Skeletal muscle tissue (tissue), 4 donors: Measurements from ENCODE around the gene CPN1. TPM values are rescaled to one million over a fixed set of nuclear protein-coding genes. Genes with fewer than 3 reads are reported as not detected.
A peak's percentile ranks its signal among the peaks of the same experiment; 100 is the strongest.

Experiments used
- H3K27ac ChIP-seq: one replicate; pipeline ENCODE4 v1.7.0; 2013; ENCODE audit warnings: mild to moderate bottlenecking, low read depth, low read length, inconsistent platforms
- H3K27me3 ChIP-seq, 3 donors: one replicate each; pipeline ENCODE4 v1.7.0; 2013; ENCODE audit warnings: low read length in 3 of 3; ENCODE audit not compliant: control insufficient read depth in 3 of 3, insufficient read depth in 3 of 3
- H3K36me3 ChIP-seq, 3 donors: one replicate each; pipeline ENCODE4 v1.7.0; 2013; ENCODE audit warnings: low read length in 3 of 3; ENCODE audit not compliant: control insufficient read depth in 3 of 3, insufficient read depth in 3 of 3
- H3K4me1 ChIP-seq, 3 donors: one replicate each; pipeline ENCODE4 v1.7.0; 2013; ENCODE audit warnings: low read length in 3 of 3, mild to moderate bottlenecking in 3 of 3; ENCODE audit not compliant: control insufficient read depth in 3 of 3, insufficient read depth in 3 of 3
- H3K4me3 ChIP-seq, 3 donors: one replicate each; pipeline ENCODE4 v1.7.0; 2013; ENCODE audit warnings: low read length in 3 of 3
- H3K9ac ChIP-seq, 3 donors: one replicate each; pipeline ENCODE4 v1.7.0; 2013; ENCODE audit warnings: low read length in 3 of 3, mild to moderate bottlenecking in 3 of 3, moderate library complexity in 2 of 3, low read depth in 1 of 3
- H3K9me3 ChIP-seq, 3 donors: one replicate each; pipeline ENCODE4 v1.7.0; 2013; ENCODE audit warnings: low read length in 3 of 3; ENCODE audit not compliant: control insufficient read depth in 3 of 3
- total RNA-seq: library from RNA; depleted of rRNA; stranded (reverse); fragments of >200 nt; gene quantifications from one replicate; pipeline ENCODE4 v1.2.3, GENCODE V29; 2014
- donor health status: Osteomylitis.

The CPN1 gene
- total RNA-seq, 1 donor from 2014 or later, result not detected

GRCh38 chr10:100053686-100054460 is 27.8 kb downstream of the CPN1 start:
- Histone ChIP-seq H3K4me3 (no peak overlapping the region), H3K36me3 (no peaks in the 10 kb centered on the region), H3K27me3 (no peaks in the 10 kb centered on the region), H3K4me1 (no peaks in the 10 kb centered on the region), H3K9ac (no peak overlapping the region), H3K27ac (no peak overlapping the region), H3K9me3 (no peaks in the 10 kb centered on the region)

GRCh38 chr10:100046021-100046486 is 35.6 kb downstream of the CPN1 start:
- Histone ChIP-seq H3K36me3 (no peaks in the 10 kb centered on the region), H3K27me3 (no peaks in the 10 kb centered on the region), H3K9ac (peak overlapping the region in 1 of 3 donors; percentile 33), H3K4me3 (no peak overlapping the region), H3K4me1 (peaks cover 0 to 2% (median 0%) of the 10 kb centered on the region in 3 donors), H3K27ac (no peak overlapping the region), H3K9me3 (no peaks in the 10 kb centered on the region)

GRCh38 chr10:100045592-100045991 is 36.1 kb downstream of the CPN1 start:
- no peaks in the 10 kb centered on the region for H3K27me3 ChIP-seq
- H3K27ac ChIP-seq, result no peak overlapping the region
- no peak overlapping the region for H3K4me3 ChIP-seq
- peaks cover 0 to 2% (median 0%) of the 10 kb centered on the region in 3 donors for H3K4me1 ChIP-seq
- H3K9me3 ChIP-seq, result no peaks in the 10 kb centered on the region
- no peaks in the 10 kb centered on the region for H3K36me3 ChIP-seq
- no peak overlapping the region for H3K9ac ChIP-seq

GRCh38 chr10:100043796-100044195 is 37.9 kb downstream of the CPN1 start:
- Histone ChIP-seq H3K27ac (peak overlapping the region; percentile 54), H3K9me3 (no peaks in the 10 kb centered on the region), H3K4me1 (peaks cover 0 to 2% (median 0%) of the 10 kb centered on the region in 3 donors), H3K36me3 (no peaks in the 10 kb centered on the region), H3K27me3 (no peaks in the 10 kb centered on the region), H3K9ac (no peak overlapping the region), H3K4me3 (no peak overlapping the region)

GRCh38 chr10:100043344-100043743 is 38.3 kb downstream of the CPN1 start:
- Histone ChIP-seq H3K27me3 (no peaks in the 10 kb centered on the region), H3K4me1 (peaks cover 0 to 4% (median 0%) of the 10 kb centered on the region in 3 donors), H3K9me3 (no peaks in the 10 kb centered on the region), H3K27ac (no peak overlapping the region), H3K9ac (no peak overlapping the region), H3K4me3 (no peak overlapping the region), H3K36me3 (no peaks in the 10 kb centered on the region)

GRCh38 chr10:100041306-100042002 is 40.2 kb downstream of the CPN1 start:
- Histone ChIP-seq H3K4me3 (no peak overlapping the region), H3K27ac (no peak overlapping the region), H3K36me3 (no peaks in the 10 kb centered on the region), H3K9ac (no peak overlapping the region), H3K4me1 (peaks cover 0 to 4% (median 0%) of the 10 kb centered on the region in 3 donors), H3K9me3 (no peaks in the 10 kb centered on the region), H3K27me3 (no peaks in the 10 kb centered on the region)

- H3K36me3 ChIP-seq, result no peaks in the 10 kb centered on the region
- no peak overlapping the region for H3K27ac ChIP-seq
- H3K9me3 ChIP-seq, result no peaks in the 10 kb centered on the region
- peaks cover 0 to 2% (median 0%) of the 10 kb centered on the region in 3 donors for H3K4me1 ChIP-seq
- peak overlapping the region in 1 of 3 donors; percentile 22 for H3K4me3 ChIP-seq
- H3K27me3 ChIP-seq, result no peaks in the 10 kb centered on the region
- no peak overlapping the region for H3K9ac ChIP-seq
Measured at GRCh38 chr10:100038561-100039071, 43.1 kb downstream of the CPN1 start.

- Histone ChIP-seq H3K27me3 (no peaks in the 10 kb centered on the region), H3K27ac (no peak overlapping the region), H3K36me3 (no peaks in the 10 kb centered on the region), H3K4me1 (peaks cover 0 to 2% (median 0%) of the 10 kb centered on the region in 3 donors), H3K4me3 (no peak overlapping the region), H3K9ac (no peak overlapping the region), H3K9me3 (no peaks in the 10 kb centered on the region)
Measured at GRCh38 chr10:100037758-100038315, 43.8 kb downstream of the CPN1 start.

GRCh38 chr10:100036850-100037249 is 44.8 kb downstream of the CPN1 start:
- Histone ChIP-seq H3K27me3 (no peaks in the 10 kb centered on the region), H3K9ac (no peak overlapping the region), H3K9me3 (no peaks in the 10 kb centered on the region), H3K27ac (no peak overlapping the region), H3K4me1 (peaks cover 0 to 2% (median 0%) of the 10 kb centered on the region in 3 donors), H3K4me3 (no peak overlapping the region), H3K36me3 (no peaks in the 10 kb centered on the region)
